Esophagus squamous epithelium (tissue), 4 donors: ENCODE results near the gene AQP1.

Source experiments
- CTCF ChIP-seq, 6 experiments: fragments of 450-650 bp in 4 of 6; fragments of 200-600 bp in 2 of 6; sonication (generic) in 2 of 6; IDR thresholded peaks; one replicate each; pipeline ENCODE4 v1.5.1; 2016 to 2019; ENCODE audit warnings: antibody characterized with exemption in 6 of 6, mild to moderate bottlenecking in 4 of 6, moderate library complexity in 4 of 6
- POLR2A ChIP-seq, 4 donors: fragments of 450-650 bp; IDR thresholded peaks; one replicate each; pipeline ENCODE4 v1.6.1; 2017; ENCODE audit warnings: antibody characterized with exemption in 4 of 4, mild to moderate bottlenecking in 4 of 4, moderate library complexity in 3 of 4

GRCh38 chr7:30896036-30896435 lies 15.6 kb upstream of the AQP1 start:
- TF ChIP-seq CTCF (IDR thresholded peaks at IDR 0.05) (no peak), POLR2A (IDR thresholded peaks at IDR 0.05) (no peak)
